HepG2 (cell line): ENCODE measurements around the gene IRX3. TPM values are rescaled to one million over a fixed set of nuclear protein-coding genes. Genes with fewer than 3 reads are reported as not detected.

Experiments
- BCLAF1 ChIP-seq: fragments of 450-650 bp; IDR thresholded peaks from 2 replicates; pipeline ENCODE4 v1.6.1; 2017; ENCODE audit warnings: mild to moderate bottlenecking
- FOXC1 ChIP-seq: sonication (generic); formaldehyde crosslinking; IDR thresholded peaks from 2 replicates; pipeline ENCODE4 v1.8.0; 2022; ENCODE audit warnings: mild to moderate bottlenecking, missing genetic modification reagents, borderline replicate concordance
- FOXK2 ChIP-seq: fragments of 450-650 bp; IDR thresholded peaks from 2 replicates; pipeline ENCODE4 v1.6.1; 2016
- KIAA2018 ChIP-seq: sonication (generic); formaldehyde crosslinking; IDR thresholded peaks from 2 replicates; pipeline ENCODE4 v1.5.0; 2020; ENCODE audit warnings: mild to moderate bottlenecking, missing genetic modification reagents, borderline replicate concordance
- MTERF4 ChIP-seq: sonication (generic); formaldehyde crosslinking; IDR thresholded peaks from 2 replicates; pipeline ENCODE4 v1.8.0; 2023; ENCODE audit warnings: mild to moderate bottlenecking, missing genetic modification reagents
- NFE2L2 ChIP-seq: fragments of 150-350 bp; IDR thresholded peaks from 2 replicates; pipeline ENCODE4 v1.6.1; 2014; ENCODE audit warnings: low read length
- PAF1 ChIP-seq: IDR thresholded peaks from 2 replicates; pipeline ENCODE4 v1.6.1; 2016; ENCODE audit warnings: missing genetic modification reagents, missing compliant biosample characterization
- SRF ChIP-seq: IDR thresholded peaks from 2 replicates; pipeline ENCODE4 v1.6.1; 2011; ENCODE audit warnings: mild to moderate bottlenecking, low read depth, low read length, moderate library complexity
- SRSF1 ChIP-seq: fragments of 200-400 bp; formaldehyde crosslinking; optimal IDR thresholded peaks from 2 replicates; pipeline ENCODE3; 2017; ENCODE audit warnings: mild to moderate bottlenecking, low read depth, low read length, moderate library complexity
- TAF15 ChIP-seq: fragments of 200-400 bp; formaldehyde crosslinking; IDR thresholded peaks from one replicate; pipeline ENCODE4 v1.6.1; 2018; ENCODE audit warnings: mild to moderate bottlenecking, low read depth, low read length; ENCODE audit not compliant: poor library complexity, severe bottlenecking
- THRA ChIP-seq: sonication (generic); formaldehyde crosslinking; IDR thresholded peaks from 2 replicates; pipeline ENCODE4 v1.4.0; 2020; ENCODE audit warnings: missing genetic modification reagents, borderline replicate concordance
- ZBTB38 ChIP-seq: sonication (generic); formaldehyde crosslinking; IDR thresholded peaks from 2 replicates; pipeline ENCODE4 v1.5.1; 2020; ENCODE audit warnings: mild to moderate bottlenecking, missing genetic modification reagents
- ZNF367 ChIP-seq: sonication (generic); formaldehyde crosslinking; IDR thresholded peaks from 2 replicates; pipeline ENCODE4 v1.4.0; 2020; ENCODE audit warnings: missing genetic modification reagents, borderline replicate concordance
- ZNF562 ChIP-seq: sonication (generic); formaldehyde crosslinking; IDR thresholded peaks from 2 replicates; pipeline ENCODE4 v1.8.0; 2022; ENCODE audit warnings: missing genetic modification reagents, borderline replicate concordance
- ZNF878 ChIP-seq: sonication (generic); formaldehyde crosslinking; IDR thresholded peaks from 2 replicates; pipeline ENCODE4 v1.8.1; 2023; ENCODE audit warnings: mild to moderate bottlenecking, missing genetic modification reagents, moderate library complexity
- polyA plus RNA-seq, 8 experiments: library from polyadenylated mRNA; depleted of rRNA in 3 of 8; stranded (reverse) in 7 of 8; unstranded in 1 of 8; fragments of >200 nt; fragmentation: Illumina TruSeq in 4 of 8; extraction: Trizol in 4 of 8; gene quantifications; 2 replicates each; pipeline versions ENCODE4 v1.2.1 to v1.2.3, GENCODE V29; 2011 to 2016; ENCODE audit warnings: low read depth in 4 of 8, missing spikeins in 1 of 8, mixed read lengths in 1 of 8; ENCODE audit not compliant: insufficient read depth in 1 of 8
- total RNA-seq, 5 experiments: library from RNA; depleted of rRNA; stranded (reverse); fragments of >200 nt; fragmentation: Illumina TruSeq; extraction: Trizol; gene quantifications; 2 replicates each; pipeline ENCODE4 v1.2.3, GENCODE V29; 2016; ENCODE audit warnings: low read depth in 1 of 5

IRX3 gene
- total and polyA plus RNA-seq, 2 of the 13 experiments (the other 11 are each of a cell fraction or from before 2014, with no cell fraction given), result 9.2 to 16.4 TPM

- TF ChIP-seq THRA (CRISPR knock-in tag) (peak; percentile 64; the same call in 1 of the 2 replicates), FOXC1 (0 out of 2 replicates have a peak, but pooled peaks have one; percentile 36), SRF (no peak), NFE2L2 (no peak), ZNF367 (no peak; the same call in 1 of the 2 replicates), ZBTB38 (CRISPR knock-in tag) (no peak), MTERF4 (no peak), ZNF562 (CRISPR knock-in tag) (no peak), FOXK2 (no peak), PAF1 (CRISPR knock-in tag) (no peak), SRSF1 (peak; percentile 25), ZNF878 (CRISPR knock-in tag) (no peak), TAF15 (no peak), BCLAF1 (no peak), KIAA2018 (CRISPR knock-in tag) (no peak)
These were observed at the start of gene IRX3 (continued) for GRCh38 chr16:54286366-54287130.
